K562 (cell line): ENCODE measurements around the gene ITGAX.

Experiments used
- CTCF ChIP-seq, 3 experiments: IDR thresholded peaks in 2 of 3; conservative IDR thresholded peaks in 1 of 3; 2 replicates each; pipeline ENCODE4 v1.5.1; 2011 to 2012; ENCODE audit warnings: low read length in 3 of 3, mild to moderate bottlenecking in 3 of 3, control low read depth in 2 of 3, improper control_type of control experiment in 1 of 3, inconsistent platforms in 1 of 3, low read depth in 1 of 3, mixed read lengths in 1 of 3, moderate library complexity in 1 of 3; ENCODE audit not compliant: insufficient read depth in 2 of 3
- E2F5 ChIP-seq: sonication (generic); formaldehyde crosslinking; IDR thresholded peaks from 2 replicates; pipeline ENCODE4 v1.8.0; 2022; ENCODE audit warnings: mild to moderate bottlenecking, missing genetic modification reagents
- EZH2 ChIP-seq: IDR thresholded peaks from 2 replicates; pipeline ENCODE4 v1.6.1; 2012; ENCODE audit warnings: low read depth, mild to moderate bottlenecking, inconsistent platforms, low read length, borderline replicate concordance
- GABPA ChIP-seq: fragments of 200-800 bp; sonication (Bioruptor generic); conservative IDR thresholded peaks from 2 replicates; pipeline ENCODE4 v1.6.1; 2016; ENCODE audit warnings: low read depth, missing genetic modification characterization, missing compliant biosample characterization
- GATA2 ChIP-seq: sonication (generic); formaldehyde crosslinking; IDR thresholded peaks from 2 replicates; pipeline ENCODE4 v1.4.0; 2020; ENCODE audit warnings: mild to moderate bottlenecking, missing genetic modification reagents
- GTF2F1 ChIP-seq: IDR thresholded peaks from 2 replicates; pipeline ENCODE4 v1.6.1; 2011; ENCODE audit warnings: low read depth, low read length, improper control_type of control experiment
- HNRNPUL1 ChIP-seq: fragments of 200-400 bp; formaldehyde crosslinking; IDR thresholded peaks from 2 replicates; pipeline ENCODE4 v1.6.1; 2017; ENCODE audit warnings: low read length
- KDM4B ChIP-seq, 2 experiments: fragments of 450-650 bp in 1 of 2; sonication (generic) in 1 of 2; IDR thresholded peaks; 2 replicates each; pipeline ENCODE4 v1.6.1; 2016 to 2017; ENCODE audit warnings: borderline replicate concordance in 2 of 2, antibody characterized with exemption in 1 of 2, low read depth in 1 of 2, mild to moderate bottlenecking in 1 of 2
- NR4A1 ChIP-seq, 2 experiments: fragments of 250-450 bp in 1 of 2; fragments of 450-650 bp in 1 of 2; sonication (Bioruptor Pico) in 1 of 2; IDR thresholded peaks; 2 replicates each; pipeline versions ENCODE4 v1.4.0 to v1.6.1; 2016 to 2020; ENCODE audit warnings: mild to moderate bottlenecking in 2 of 2, missing compliant biosample characterization in 1 of 2, missing genetic modification characterization in 1 of 2, moderate library complexity in 1 of 2
- TARDBP ChIP-seq: fragments of 450-650 bp; IDR thresholded peaks from 2 replicates; pipeline ENCODE4 v1.6.1; 2016
- TF ChIP-seq, protein P1 (sequence below): fragments of 450-650 bp; formaldehyde crosslinking; IDR thresholded peaks from 2 replicates; pipeline ENCODE4 v1.4.0; 2020; ENCODE audit warnings: mild to moderate bottlenecking, mixed read lengths
- TF ChIP-seq, protein P2 (sequence below), 2 experiments: IDR thresholded peaks; 2 replicates each; pipeline ENCODE4 v1.6.1; 2011; ENCODE audit warnings: borderline replicate concordance in 1 of 2, control low read depth in 1 of 2, low read depth in 1 of 2, low read length in 1 of 2, mild to moderate bottlenecking in 1 of 2, mixed read lengths in 1 of 2, moderate library complexity in 1 of 2; ENCODE audit not compliant: insufficient read depth in 1 of 2, insufficient read length in 1 of 2, poor library complexity in 1 of 2, severe bottlenecking in 1 of 2; ENCODE audit errors: extremely low read depth in 1 of 2

- TF ChIP-seq, protein P1, sequence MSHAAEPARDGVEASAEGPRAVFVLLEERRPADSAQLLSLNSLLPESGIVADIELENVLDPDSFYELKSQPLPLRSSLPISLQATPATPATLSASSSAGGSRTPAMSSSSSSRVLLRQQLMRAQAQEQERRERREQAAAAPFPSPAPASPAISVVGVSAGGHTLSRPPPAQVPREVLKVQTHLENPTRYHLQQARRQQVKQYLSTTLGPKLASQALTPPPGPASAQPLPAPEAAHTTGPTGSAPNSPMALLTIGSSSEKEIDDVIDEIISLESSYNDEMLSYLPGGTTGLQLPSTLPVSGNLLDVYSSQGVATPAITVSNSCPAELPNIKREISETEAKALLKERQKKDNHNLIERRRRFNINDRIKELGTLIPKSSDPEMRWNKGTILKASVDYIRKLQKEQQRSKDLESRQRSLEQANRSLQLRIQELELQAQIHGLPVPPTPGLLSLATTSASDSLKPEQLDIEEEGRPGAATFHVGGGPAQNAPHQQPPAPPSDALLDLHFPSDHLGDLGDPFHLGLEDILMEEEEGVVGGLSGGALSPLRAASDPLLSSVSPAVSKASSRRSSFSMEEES (CRISPR knock-in tag): no peak
- TF ChIP-seq NR4A1 (CRISPR knock-in tag; IDR thresholded peaks at IDR 0.05) (no peak), NR4A1 (tag; IDR thresholded peaks at IDR 0.05) (no peak), GATA2 (no peak), TARDBP (no peak), CTCF (IDR thresholded peaks at IDR 0.05 in 2 of 3, conservative IDR thresholded peaks at IDR 0.05 in 1 of 3; ENCODE audit: insufficient read depth in 2 of 3, low read depth in 1 of 3, low read length in 3 of 3) (no peak), GTF2F1 (no peak), E2F5 (CRISPR knock-in tag) (no peak), EZH2 (no peak), GABPA (tag) (no peak), KDM4B (IDR thresholded peaks at IDR 0.05; ENCODE audit: borderline replicate concordance in 2 of 2, low read depth in 1 of 2) (no peak), HNRNPUL1 (no peak)
- TF ChIP-seq, protein P2, sequence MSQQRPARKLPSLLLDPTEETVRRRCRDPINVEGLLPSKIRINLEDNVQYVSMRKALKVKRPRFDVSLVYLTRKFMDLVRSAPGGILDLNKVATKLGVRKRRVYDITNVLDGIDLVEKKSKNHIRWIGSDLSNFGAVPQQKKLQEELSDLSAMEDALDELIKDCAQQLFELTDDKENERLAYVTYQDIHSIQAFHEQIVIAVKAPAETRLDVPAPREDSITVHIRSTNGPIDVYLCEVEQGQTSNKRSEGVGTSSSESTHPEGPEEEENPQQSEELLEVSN (IDR thresholded peaks at IDR 0.05; ENCODE audit: borderline replicate concordance in 1 of 2, extremely low read depth in 1 of 2, insufficient read depth in 1 of 2, insufficient read length in 1 of 2, low read depth in 1 of 2, low read length in 1 of 2, poor library complexity in 1 of 2, severe bottlenecking in 1 of 2): no peak
Observed at GRCh38 chr16:31330553-31330890, 24.5 kb upstream of the ITGAX start.
